ENCODE results near the gene RAB44.
"Not testable (repeated sequence)": the region's sequence is repeated elsewhere in the genome, so short reads cannot be mapped to it uniquely, and the experiment has no call there.

RAB44 gene

GRCh38 chr6:36715469-36715868 is 17.8 kb downstream of the RAB44 start:
- ATAC-seq: no peak

DNA sequence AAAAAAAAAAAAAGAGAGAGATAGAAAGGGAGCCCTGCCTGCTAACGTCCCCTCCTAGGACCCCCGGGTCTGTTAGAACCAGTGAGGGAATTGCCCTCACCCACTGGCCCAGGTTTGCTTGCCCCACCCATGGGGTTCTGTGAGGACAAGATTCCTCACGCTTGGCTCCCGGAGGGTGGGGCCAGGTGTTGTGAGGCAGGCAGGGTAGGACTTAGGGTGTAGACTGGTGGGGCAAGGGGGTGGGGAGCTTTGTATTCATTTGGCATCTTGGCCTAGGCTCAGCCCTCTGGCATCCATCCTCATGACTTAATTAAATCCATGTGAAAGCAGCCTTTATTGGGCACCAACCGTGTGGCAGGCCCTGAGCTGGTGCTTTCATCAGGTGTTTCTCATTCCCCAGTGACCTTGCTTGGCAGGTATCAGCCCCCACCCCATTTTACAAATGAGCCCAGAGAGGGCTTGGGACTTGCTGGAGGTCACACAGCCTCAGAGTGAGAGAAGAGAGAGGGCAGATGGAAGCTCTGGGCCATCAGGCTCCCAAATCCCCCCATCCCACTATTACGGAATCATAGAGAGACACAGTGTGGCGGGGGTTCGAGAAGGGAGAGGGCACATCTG is 19.0 kb downstream of the RAB44 start:
- ATAC-seq: no peak

- no peak for ATAC-seq
Observed at GRCh38 chr6:36717231-36717825, 19.7 kb downstream of the RAB44 start.

GRCh38 chr6:36717871-36718540 is 20.4 kb downstream of the RAB44 start:
- no peak for ATAC-seq

- no peak for ATAC-seq
Observed at GRCh38 chr6:36718560-36718959, 20.9 kb downstream of the RAB44 start.

DNA sequence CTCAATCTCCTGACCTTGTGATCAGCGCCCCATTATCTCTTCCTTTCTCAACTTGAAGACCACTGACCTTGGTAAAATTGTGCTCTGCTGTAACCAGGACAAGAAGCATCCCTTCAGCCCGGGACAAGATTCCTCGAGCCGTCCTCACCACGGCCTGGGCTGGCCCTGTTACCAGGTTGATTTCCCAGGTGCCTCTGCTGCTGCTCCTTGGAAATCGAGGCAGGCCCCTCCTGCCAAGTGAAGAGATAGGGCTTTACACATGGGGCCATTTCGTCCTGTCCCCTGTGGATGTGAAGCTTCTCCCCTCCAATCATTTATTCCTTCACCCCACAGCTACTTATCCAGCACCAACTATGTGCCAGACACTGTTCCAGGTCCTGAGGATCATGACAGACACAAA is 21.5 kb downstream of the RAB44 start:
- ATAC-seq: no peak

- no peak for ATAC-seq
Observed at GRCh38 chr6:36720251-36721141, 22.9 kb downstream of the RAB44 start.

GRCh38 chr6:36721369-36722140 is 23.9 kb downstream of the RAB44 start:
- ATAC-seq: no peak

DNA sequence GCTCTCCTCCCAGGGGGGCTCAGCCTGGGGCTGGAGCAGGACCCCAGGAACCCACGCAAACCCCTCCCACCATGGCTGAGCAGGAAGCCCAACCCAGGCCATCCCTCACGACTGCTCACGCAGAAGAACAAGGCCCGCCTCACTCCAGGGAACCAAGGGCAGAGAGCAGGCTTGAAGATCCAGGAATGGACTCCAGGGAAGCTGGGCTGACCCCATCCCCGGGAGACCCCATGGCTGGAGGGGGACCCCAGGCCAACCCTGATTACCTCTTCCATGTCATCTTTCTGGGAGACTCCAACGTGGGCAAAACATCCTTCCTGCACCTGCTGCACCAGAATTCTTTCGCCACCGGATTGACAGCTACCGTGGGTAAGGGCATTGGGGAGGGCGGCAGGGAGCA is 24.7 kb downstream of the RAB44 start:
- no peak for ATAC-seq

DNA sequence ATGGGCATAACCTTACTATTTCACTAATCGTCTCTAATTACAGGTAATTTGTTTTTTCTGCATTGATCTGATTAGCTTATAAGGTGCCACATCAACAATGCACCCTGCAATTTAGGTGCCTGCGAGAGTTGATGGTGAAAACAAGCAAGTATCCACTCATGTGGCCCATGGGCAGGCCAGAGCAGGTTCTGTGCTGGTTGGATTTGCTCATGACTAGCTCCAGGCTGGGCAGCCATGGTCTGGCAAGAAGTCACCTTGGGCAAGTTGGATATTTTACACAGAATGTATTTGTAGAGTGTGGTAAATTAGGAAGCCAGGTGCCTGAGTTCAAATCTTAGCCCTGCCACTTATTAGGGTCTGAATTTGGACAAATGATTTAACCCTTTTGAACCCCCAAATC is 25.3 kb downstream of the RAB44 start:
- no peak for ATAC-seq

GRCh38 chr6:36723992-36724391 is 26.4 kb downstream of the RAB44 start:
- ATAC-seq: not testable (repeated sequence)

DNA sequence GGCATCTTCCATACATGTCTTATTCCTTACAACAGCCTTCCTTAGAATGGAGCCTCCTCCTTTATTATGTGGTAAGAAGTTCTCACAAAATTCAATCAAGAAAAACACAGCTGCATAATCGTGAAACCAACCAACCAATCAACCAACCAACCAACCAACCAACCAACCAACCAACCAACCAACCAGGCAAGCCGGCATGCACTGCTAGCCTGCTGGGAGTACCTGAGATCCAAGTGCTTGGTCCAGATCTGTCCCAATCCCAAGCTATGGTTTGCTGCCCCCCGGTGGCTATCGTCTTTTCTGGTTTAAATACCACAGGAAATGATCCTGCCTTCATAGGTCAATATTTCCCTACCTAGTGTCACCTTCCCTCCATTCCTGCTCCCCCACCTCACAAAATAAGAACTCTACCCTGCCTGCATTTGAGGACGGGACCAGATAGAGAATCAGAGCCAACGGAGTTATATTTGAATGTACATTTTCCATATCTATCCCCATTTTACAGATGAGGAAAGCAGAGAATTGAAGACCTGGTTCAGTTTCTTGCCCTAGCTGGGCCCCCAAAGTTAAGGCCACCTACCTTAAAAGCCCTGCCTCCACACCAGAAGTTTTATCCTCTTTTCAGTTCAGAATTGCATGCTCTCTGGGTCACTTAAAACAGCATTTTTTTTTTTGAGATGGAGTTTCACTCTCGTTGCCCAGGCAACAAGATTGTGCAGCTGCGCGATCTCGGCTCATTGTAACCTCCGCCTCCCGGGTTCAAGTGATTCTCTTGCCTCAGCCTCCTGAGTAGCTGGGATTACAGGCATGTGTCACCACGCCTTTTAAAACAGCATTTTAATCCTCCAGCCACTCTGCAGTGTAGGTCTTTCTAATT is 27.1 kb downstream of the RAB44 start:
- ATAC-seq: no peak

- no peak for ATAC-seq
Observed at GRCh38 chr6:36725581-36725980, 28.0 kb downstream of the RAB44 start.

GRCh38 chr6:36727505-36728021 is 29.9 kb downstream of the RAB44 start:
- no peak for ATAC-seq

DNA sequence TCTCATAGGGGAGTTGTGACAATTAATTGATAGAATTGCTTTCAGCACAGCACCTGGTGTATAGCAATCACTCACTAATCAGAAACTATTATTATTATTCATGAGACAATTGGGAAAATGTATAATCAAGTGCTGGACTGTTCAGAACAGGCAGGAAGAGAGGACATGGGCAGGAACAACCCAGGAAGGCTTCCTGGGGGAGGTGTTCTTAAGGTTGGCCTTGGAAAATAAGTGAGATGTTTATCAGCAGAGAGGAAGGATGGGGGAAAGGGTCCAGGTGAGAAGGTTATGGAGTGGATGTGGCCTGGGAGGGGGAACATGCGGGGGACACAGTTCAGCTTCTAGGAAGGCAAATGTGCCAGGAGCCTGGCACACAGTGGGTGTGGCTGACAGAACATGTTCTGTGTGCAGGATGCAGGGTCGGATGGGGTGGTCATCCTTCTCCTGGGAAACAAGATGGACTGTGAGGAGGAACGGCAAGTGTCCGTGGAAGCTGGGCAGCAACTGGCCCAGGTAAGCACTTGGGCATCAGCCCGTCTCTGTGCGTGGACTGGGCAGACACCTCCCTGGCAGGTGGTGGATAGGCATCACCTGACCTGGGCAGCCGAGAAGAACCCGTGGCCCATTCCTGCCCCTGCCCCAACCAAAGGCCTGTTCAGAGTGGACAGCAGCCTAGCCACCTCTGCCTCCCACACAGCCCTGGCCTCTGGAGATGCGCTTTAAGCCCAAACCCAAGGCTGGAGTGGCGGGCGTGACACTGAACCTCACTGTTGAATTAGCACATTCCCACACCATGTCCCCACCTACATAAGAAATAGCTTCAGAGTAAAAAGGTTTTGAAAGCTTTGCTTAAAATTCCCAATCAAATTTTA is 30.9 kb downstream of the RAB44 start:
- no peak for ATAC-seq

GRCh38 chr6:36729161-36729524 is 31.5 kb downstream of the RAB44 start:
- no peak for ATAC-seq

- no peak for ATAC-seq
Observed at GRCh38 chr6:36730424-36731380, 33.1 kb downstream of the RAB44 start.

DNA sequence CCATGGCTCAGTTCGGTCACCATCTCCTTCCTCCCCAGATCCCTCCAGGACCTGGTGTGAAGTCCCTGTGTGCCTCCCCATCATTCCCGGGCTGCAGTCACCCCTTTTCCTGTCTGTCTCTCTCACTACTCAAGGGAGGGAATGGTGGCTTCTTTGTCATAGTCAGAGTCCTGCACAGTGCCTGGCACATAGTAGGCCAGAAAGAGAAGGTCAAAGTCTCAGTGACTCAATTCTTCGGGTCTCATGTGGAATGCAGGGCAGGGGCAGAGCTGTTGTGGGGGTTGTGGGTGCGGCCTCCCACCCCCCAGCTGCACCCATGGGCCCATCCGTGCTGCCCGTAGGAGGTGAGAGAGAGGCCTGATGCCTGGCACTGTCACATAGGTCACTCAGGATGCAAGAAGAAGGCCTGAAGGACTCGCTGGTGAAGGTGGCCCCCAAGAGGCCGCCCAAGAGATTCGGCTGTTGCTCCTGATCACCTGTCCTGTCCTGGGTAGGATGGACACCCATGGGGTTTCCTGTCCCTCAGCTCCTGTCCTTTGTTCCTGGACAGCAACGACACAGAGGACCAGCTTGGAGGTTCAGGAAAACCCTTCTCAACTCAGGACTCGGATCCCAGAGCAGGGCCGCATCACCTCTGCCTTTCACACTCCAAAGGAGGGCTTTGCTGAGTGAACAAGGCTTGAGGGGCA is 34.1 kb downstream of the RAB44 start:
- no peak for ATAC-seq
